ENCODE data around the gene SOX3. TPM values are rescaled to one million over a fixed set of nuclear protein-coding genes. Genes with fewer than 3 reads are reported as not detected.

SOX3 gene
- total and polyA plus RNA-seq, 2 of the 8 experiments (the other 6 are each of a cell fraction or from before 2014, with no cell fraction given) = 10.4 to 41.0 TPM

Other genes with a start within 250 kb of the SOX3 start
- 85.1 and 89.0 TPM in 2 replicates for gene LINC00632, start 204.7 kb upstream of the SOX3 start, total RNA-seq (2021; fragmentation: NEBNext Ultra II Directional; extraction: Animal tissue kit (Norgen Biotek cat#: 25700))
- 14.3 and 24.5 TPM in 2 replicates for gene LINC00632, start 204.7 kb upstream of the SOX3 start, polyA plus RNA-seq (2011; rRNA removed)